Loucy (cell line): ENCODE data around the gene PDE10A.

Experiments used
- CTCF ChIP-seq: fragments of 200-600 bp; sonication (generic); conservative IDR thresholded peaks from 2 replicates; pipeline ENCODE4 v1.5.1; 2014; ENCODE audit warnings: mild to moderate bottlenecking, antibody characterized with exemption, low read length
- EZH2phosphoT487 ChIP-seq: fragments of 200-600 bp; IDR thresholded peaks from 2 replicates; pipeline ENCODE4 v1.6.1; 2018; ENCODE audit warnings: antibody characterized with exemption, mild to moderate bottlenecking, moderate library complexity, borderline replicate concordance

- TF ChIP-seq CTCF (no peak), EZH2phosphoT487 (no peak)
Observed at GRCh38 chr6:165605182-165605875, 57.7 kb downstream of the PDE10A start.
